GM13976 (cell line): ENCODE results near the gene ONECUT3.

Experiments used
- DNase-seq: peaks from one replicate; pipeline ENCODE4 v3.0.0; 2012; ENCODE audit warnings: low spot score
- CTCF ChIP-seq: IDR thresholded peaks from 2 replicates; pipeline ENCODE4 v1.5.1; 2012; ENCODE audit warnings: borderline replicate concordance, mild to moderate bottlenecking; ENCODE audit not compliant: insufficient read depth; ENCODE audit errors: extremely low read depth, missing control alignments, control extremely low read depth
- in situ Hi-C: fragments of 300-500 bp; cut with MboI; formaldehyde crosslinking; loops from one replicate; pipeline ENCODE4 v1.12.0; 2022; ENCODE audit warnings: low sequenced_read_pairs, mixed read lengths, inconsistent platforms; ENCODE audit not compliant: unreplicated experiment

Gene ONECUT3

GRCh38 chr19:1824252-1824622, 70.9 kb downstream of the ONECUT3 start:
- in situ Hi-C loops, result no loop called here
- no peak for DNase-seq
- TF ChIP-seq CTCF, result no peak

DNA sequence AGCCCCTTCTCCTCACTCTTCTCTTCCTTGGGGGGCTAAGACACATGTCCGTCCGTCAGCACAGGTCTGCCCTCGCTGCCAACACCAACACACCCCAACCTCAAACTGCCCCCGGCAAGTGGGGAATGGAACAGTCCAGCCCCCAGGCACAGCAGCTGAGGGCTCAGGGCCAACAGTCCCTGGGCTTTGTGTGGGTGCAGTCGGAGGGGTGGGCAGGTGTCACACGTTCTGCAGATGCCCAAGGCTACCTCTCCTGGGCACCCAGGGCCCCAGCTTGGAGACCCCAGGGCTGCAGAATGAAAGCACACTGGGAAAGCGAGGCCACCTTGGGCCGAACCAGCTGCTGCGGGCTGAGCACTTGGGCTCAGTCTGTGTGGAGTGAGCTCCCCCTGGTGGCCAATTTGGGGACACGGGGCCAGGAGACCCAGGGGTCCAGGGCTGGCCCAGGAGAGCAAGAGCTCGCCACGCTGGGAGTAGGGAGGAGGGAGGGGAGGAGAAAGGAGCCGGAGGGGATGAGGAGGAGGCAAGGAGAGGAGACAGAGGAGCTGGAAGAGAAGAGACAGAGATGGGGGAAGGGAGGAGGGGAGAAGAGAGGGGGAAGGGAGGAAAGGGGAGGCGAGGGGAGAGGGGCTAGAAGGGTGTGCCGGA, 72.7 kb downstream of the ONECUT3 start:
- DNase-seq, result peak; percentile 94
- TF ChIP-seq CTCF, result peak; percentile 94
- in situ Hi-C loops, result no loop called here

- no peak for DNase-seq
- in situ Hi-C loops, result no loop called here
- TF ChIP-seq CTCF, result no peak
These were observed 73.5 kb downstream of the ONECUT3 start for GRCh38 chr19:1826557-1827521.

DNA sequence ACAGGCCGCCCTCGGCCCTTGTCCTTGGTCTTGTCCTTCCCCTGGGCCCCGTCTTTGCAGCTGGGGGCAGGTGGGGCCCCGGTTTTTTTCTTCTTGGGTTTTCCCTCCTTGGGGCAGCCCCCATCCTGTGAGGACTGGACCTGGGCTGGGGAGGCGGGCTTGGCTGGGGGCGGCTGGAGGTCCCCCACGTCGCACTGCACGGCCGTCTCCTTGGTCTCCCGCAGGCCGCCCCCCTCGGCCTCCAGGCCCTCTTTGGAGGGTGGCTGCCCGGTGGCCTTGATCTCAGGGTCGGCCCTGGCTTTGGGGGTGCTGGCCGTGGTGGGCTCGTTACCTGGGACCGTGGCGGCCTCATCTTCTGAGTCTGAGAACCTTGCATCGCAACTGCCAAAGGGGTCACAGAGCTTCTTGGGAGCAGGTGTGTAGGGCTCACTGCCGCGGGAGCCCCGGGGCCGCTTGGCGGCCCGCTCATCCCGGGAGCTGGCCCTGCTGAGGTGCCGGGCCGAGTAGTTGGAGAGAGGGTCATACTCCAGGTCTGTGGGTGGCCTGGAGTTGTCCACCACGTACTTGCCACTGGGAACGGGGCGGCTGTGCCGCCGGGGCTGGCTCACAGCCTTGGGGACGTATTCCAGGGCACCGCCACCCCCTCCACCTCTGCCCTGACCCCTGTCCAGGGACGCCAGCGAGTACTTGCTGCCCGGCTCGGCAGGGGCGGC, 74.4 kb downstream of the ONECUT3 start:
- in situ Hi-C loops, result no loop called here
- no peak for TF ChIP-seq CTCF
- DNase-seq, result no peak

DNA sequence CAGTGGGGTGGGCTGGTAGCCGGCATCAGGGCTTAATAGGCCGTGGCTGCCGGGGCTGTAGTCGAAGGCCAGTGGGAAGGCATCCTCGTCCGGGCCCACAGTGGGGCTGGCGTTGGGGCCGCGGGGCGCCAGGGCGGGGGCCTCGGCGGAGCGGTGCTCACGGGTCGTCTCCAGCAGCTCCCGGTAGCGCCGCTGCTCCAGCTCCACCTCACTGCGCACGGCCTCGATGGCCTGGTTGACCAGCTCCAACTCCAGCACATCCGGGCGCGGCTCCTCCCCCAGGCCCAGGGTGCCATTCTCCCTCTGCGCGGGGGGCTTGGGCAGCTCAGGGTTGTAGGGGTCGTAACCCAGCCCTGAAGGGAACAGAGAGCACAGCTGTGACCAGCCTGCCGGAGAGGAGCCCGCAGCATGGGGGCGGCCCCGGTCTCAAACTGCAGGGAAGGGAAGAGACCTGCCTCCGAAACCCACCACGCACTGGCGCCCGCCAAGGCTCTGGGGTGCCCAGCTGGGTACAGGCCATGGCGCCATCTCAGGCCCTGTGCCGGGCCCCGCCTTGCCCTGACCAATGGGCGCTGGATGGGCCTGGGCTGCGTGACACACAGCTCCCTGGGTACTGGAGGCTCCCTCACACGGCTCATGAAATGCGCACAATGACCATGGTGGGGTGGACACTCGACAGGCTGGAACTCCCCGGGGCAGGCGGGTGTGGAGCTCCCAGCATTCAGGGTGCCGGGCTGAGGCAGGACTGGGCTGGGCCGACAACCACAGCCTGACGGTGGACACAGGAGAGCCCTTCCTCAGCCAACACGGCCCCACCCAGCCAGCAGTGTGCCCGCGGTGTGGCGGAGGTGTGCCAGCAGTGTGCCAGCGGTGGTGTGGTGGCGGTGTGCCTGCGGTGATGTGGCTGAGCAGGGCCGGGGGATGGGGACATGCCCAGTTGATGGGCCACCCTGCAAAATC, 75.3 kb downstream of the ONECUT3 start:
- no peak for TF ChIP-seq CTCF
- in situ Hi-C loops, result no loop called here

More for the DNA sequence above, 75.3 kb downstream of the ONECUT3 start:
- DNase-seq, result no peak
